SK-N-SH (cell line): ENCODE results near the gene MTAP. TPM values are rescaled to one million over a fixed set of nuclear protein-coding genes. Genes with fewer than 3 reads are reported as not detected.

Experiments used
- CTCF ChIA-PET: fragments of 300-600, 350-600 bp; formaldehyde crosslinking; extraction: SDS; loops from one replicate; lab custom pipeline; 2021; lab: Yijun Ruan, JAX
- POLR2A ChIA-PET: fragments of 350-600 bp; sonication (Branson Sonifier 250); formaldehyde crosslinking; extraction: SDS; loops from one replicate; lab custom pipeline; 2020; ENCODE audit warnings: antibody characterized with exemption, inconsistent platforms; lab: Yijun Ruan, JAX
- DNase-seq: peaks from one replicate; pipeline ENCODE4 v3.0.0; 2012
- H2AFZ ChIP-seq: fragments of 200-600 bp; sonication (generic); 2 replicates; pipeline ENCODE4 v1.8.1; 2016; ENCODE audit warnings: antibody characterized with exemption, mild to moderate bottlenecking, low read depth
- H3F3A ChIP-seq: fragments of 200-600 bp; sonication (generic); replicated peaks from 2 replicates; pipeline ENCODE3; 2016; ENCODE audit warnings: antibody characterized with exemption, mild to moderate bottlenecking; ENCODE audit not compliant: insufficient read depth
- H3K27ac ChIP-seq, 2 experiments: fragments of 200-500 bp in 1 of 2; fragments of 200-600 bp in 1 of 2; sonication (Bioruptor generic) in 1 of 2; sonication (generic), shearing (Covaris generic) in 1 of 2; 2 replicates each; pipeline versions ENCODE4 v1.5.1 to v1.6.1; 2014 to 2016; ENCODE audit warnings: low read depth in 2 of 2, inconsistent platforms in 1 of 2, low read length in 1 of 2, mild to moderate bottlenecking in 1 of 2, mixed read lengths in 1 of 2
- H3K27me3 ChIP-seq: fragments of 200-600 bp; sonication (generic), shearing (Covaris generic); 2 replicates; pipeline ENCODE4 v1.6.1; 2016; ENCODE audit warnings: mixed run types; ENCODE audit not compliant: insufficient read depth
- H3K36me3 ChIP-seq, 2 experiments: fragments of 200-500 bp in 1 of 2; fragments of 200-600 bp in 1 of 2; sonication (Bioruptor generic) in 1 of 2; sonication (generic) in 1 of 2; replicated peaks in 1 of 2; 2 replicates each; pipeline versions ENCODE3 to v1.5.1; 2014 to 2016; ENCODE audit warnings: low read length in 1 of 2, mild to moderate bottlenecking in 1 of 2; ENCODE audit not compliant: insufficient read depth in 2 of 2, control insufficient read depth in 1 of 2
- H3K4me1 ChIP-seq, 2 experiments: fragments of 200-500 bp in 1 of 2; fragments of 200-600 bp in 1 of 2; sonication (Bioruptor generic) in 1 of 2; sonication (generic), shearing (Covaris generic) in 1 of 2; 2 replicates each; pipeline versions ENCODE4 v1.5.1 to v1.6.1; 2014 to 2016; ENCODE audit warnings: low read depth in 1 of 2, low read length in 1 of 2, mixed run types in 1 of 2; ENCODE audit not compliant: insufficient read depth in 2 of 2, control insufficient read depth in 1 of 2
- H3K4me2 ChIP-seq: fragments of 200-600 bp; sonication (generic), shearing (Covaris generic); 2 replicates; pipeline ENCODE4 v1.6.1; 2017; ENCODE audit warnings: mixed run types
- H3K4me3 ChIP-seq, 2 experiments: fragments of 200-500 bp in 1 of 2; fragments of 200-600 bp in 1 of 2; sonication (Bioruptor generic) in 1 of 2; sonication (generic), shearing (Covaris generic) in 1 of 2; 2 replicates each; pipeline versions ENCODE4 v1.5.1 to v1.8.1; 2014 to 2016; ENCODE audit warnings: low read depth in 2 of 2, inconsistent platforms in 1 of 2, low read length in 1 of 2, mild to moderate bottlenecking in 1 of 2, mixed read lengths in 1 of 2, moderate library complexity in 1 of 2
- H3K79me2 ChIP-seq: fragments of 200-600 bp; sonication (generic); 2 replicates; pipeline ENCODE4 v1.8.1; 2017; ENCODE audit warnings: mild to moderate bottlenecking; ENCODE audit not compliant: insufficient read depth
- H3K9ac ChIP-seq: fragments of 200-600 bp; sonication (generic); 2 replicates; pipeline ENCODE4 v1.6.1; 2017; ENCODE audit warnings: mixed run types
- H3K9me2 ChIP-seq: fragments of 200-600 bp; sonication (generic); 2 replicates; pipeline ENCODE4 v1.6.1; 2017; ENCODE audit warnings: mixed run types
- H3K9me3 ChIP-seq: fragments of 200-600 bp; sonication (generic); 2 replicates; pipeline ENCODE4 v1.6.1; 2017; ENCODE audit warnings: mixed run types, mild to moderate bottlenecking, moderate library complexity
- H4K20me1 ChIP-seq: fragments of 200-600 bp; sonication (generic); 2 replicates; pipeline ENCODE4 v1.6.1; 2017; ENCODE audit warnings: mild to moderate bottlenecking, mixed run types; ENCODE audit not compliant: insufficient read depth
- ELF1 ChIP-seq: IDR thresholded peaks from 2 replicates; pipeline ENCODE4 v1.4.0; 2012
- EZH2phosphoT487 ChIP-seq: fragments of 200-600 bp; sonication (generic); IDR thresholded peaks from 2 replicates; pipeline ENCODE4 v1.6.1; 2017; ENCODE audit warnings: low read depth, mixed run types, mild to moderate bottlenecking, antibody characterized with exemption, moderate library complexity, borderline replicate concordance
- FOXJ3 ChIP-seq: sonication (generic); formaldehyde crosslinking; IDR thresholded peaks from 2 replicates; pipeline ENCODE4 v1.5.1; 2020; ENCODE audit warnings: mild to moderate bottlenecking, missing genetic modification reagents
- FOXM1 ChIP-seq: IDR thresholded peaks from 2 replicates; pipeline ENCODE4 v1.4.0; 2012; ENCODE audit warnings: low read depth, mild to moderate bottlenecking
- GABPA ChIP-seq: IDR thresholded peaks from 2 replicates; pipeline ENCODE4 v1.4.0; 2012; ENCODE audit warnings: low read depth, mild to moderate bottlenecking
- GATA2 ChIP-seq: sonication (generic); formaldehyde crosslinking; IDR thresholded peaks from 2 replicates; pipeline ENCODE4 v1.5.0; 2020; ENCODE audit warnings: mild to moderate bottlenecking, missing genetic modification reagents
- JUND ChIP-seq: IDR thresholded peaks from 2 replicates; pipeline ENCODE4 v1.4.0; 2012
- MAX ChIP-seq: IDR thresholded peaks from 2 replicates; pipeline ENCODE4 v1.4.0; 2012; ENCODE audit warnings: low read depth
- PBX3 ChIP-seq: IDR thresholded peaks from 2 replicates; pipeline ENCODE4; 2012
- POLR2AphosphoS5 ChIP-seq: IDR thresholded peaks from 2 replicates; pipeline ENCODE4 v1.6.1; 2012; ENCODE audit warnings: low read depth, low read length
- RAD21 ChIP-seq: IDR thresholded peaks from 2 replicates; pipeline ENCODE4 v1.6.1; 2012; ENCODE audit warnings: mild to moderate bottlenecking, low read length
- RFX5 ChIP-seq: IDR thresholded peaks from 2 replicates; pipeline ENCODE4 v1.6.1; 2012; ENCODE audit warnings: mild to moderate bottlenecking, improper control_type of control experiment, low read length
- RXRA ChIP-seq: IDR thresholded peaks from 2 replicates; pipeline ENCODE4 v1.4.0; 2012; ENCODE audit warnings: low read depth, mild to moderate bottlenecking, borderline replicate concordance
- SIN3A ChIP-seq: IDR thresholded peaks from 2 replicates; pipeline ENCODE4 v1.6.1; 2012; ENCODE audit warnings: low read depth, mild to moderate bottlenecking, low read length, moderate library complexity, borderline replicate concordance
- SMC3 ChIP-seq: IDR thresholded peaks from 2 replicates; pipeline ENCODE4 v1.6.1; 2012; ENCODE audit warnings: low read depth, low read length, improper control_type of control experiment
- TAF1 ChIP-seq: IDR thresholded peaks from 2 replicates; pipeline ENCODE4 v1.6.1; 2012; ENCODE audit warnings: low read depth, mild to moderate bottlenecking, low read length, moderate library complexity, borderline replicate concordance
- USF1 ChIP-seq: IDR thresholded peaks from 2 replicates; pipeline ENCODE4 v1.4.0; 2012; ENCODE audit warnings: low read depth, borderline replicate concordance
- YY1 ChIP-seq: IDR thresholded peaks from 2 replicates; pipeline ENCODE4 v1.4.0; 2012; ENCODE audit warnings: low read depth, mild to moderate bottlenecking
- WGBS: methylation state at CpG from one replicate; pipeline ENCODE4 v1.1.6; 2017; ENCODE audit warnings: low lambda C conversion rate; 5-methylcytosine and 5-hydroxymethylcytosine counted together
- polyA plus RNA-seq, 3 experiments: library from polyadenylated mRNA; depleted of rRNA; stranded (reverse); fragments of >200 nt; gene quantifications; 2 replicates each; pipeline ENCODE4 v1.2.3, GENCODE V29; 2012

The MTAP gene
- polyA plus RNA-seq, 1 of the 3 experiments (the other 2 are of a cell fraction) = 9.8 TPM

- Histone ChIP-seq H3K9ac (no peak overlapping the region), H3K9me3 (no peaks in the 10 kb centered on the region), H4K20me1 (no peaks in the 10 kb centered on the region), H3K4me2 (no peak overlapping the region), H3K4me1 (no peaks in the 10 kb centered on the region; a peak in 1 of 4 replicates), H3K27ac (no peak overlapping the region), H3K79me2 (no peaks in the 10 kb centered on the region), H3F3A (no peaks in the 10 kb centered on the region), H3K9me2 (no peaks in the 10 kb centered on the region), H3K36me3 (no peaks in the 10 kb centered on the region), H3K4me3 (no peak overlapping the region), H3K27me3 (peaks cover 11% of the 10 kb centered on the region; the same call in 1 of the 2 replicates)
- no peak for DNase-seq
- 96% methylated on average over 1 of the region's 1 CpG for WGBS
- ChIA-PET CTCF (interaction anchor here (1.0 to 2.5 kb wide), 3 partner anchors 12 to 184 kb away, joined by 3 to 15 read pairs (median 3); partner anchors contain the start of gene CDKN2B), POLR2A (no interaction called here)
- TF ChIP-seq MAX (no peak), RFX5 (no peak), RAD21 (no peak), TAF1 (no peak), RXRA (no peak), FOXJ3 (CRISPR knock-in tag) (no peak), USF1 (no peak), POLR2AphosphoS5 (no peak), EZH2phosphoT487 (no peak)
- TF ChIP-seq, all 33 proteins: peak for 0
- no peak overlapping the region for H2AFZ ChIP-seq
These were observed 180.6 kb downstream of the MTAP start for GRCh38 chr9:21982861-21983560.

GRCh38 chr9:21983561-21983935, 181.1 kb downstream of the MTAP start:
- ChIA-PET CTCF (interaction anchor here (1.0 to 2.5 kb wide), 2 partner anchors 12 to 25 kb away, joined by 3 to 15 read pairs; partner anchors contain the start of gene CDKN2B), POLR2A (no interaction called here)
- no peak for DNase-seq
- H3K9ac ChIP-seq = no peak overlapping the region
- no peaks in the 10 kb centered on the region for H3K9me3 ChIP-seq
- peaks cover 11% of the 10 kb centered on the region; the same call in 1 of the 2 replicates for H3K27me3 ChIP-seq
- H2AFZ ChIP-seq = no peak overlapping the region
- no peaks in the 10 kb centered on the region; a peak in 1 of 4 replicates for H3K4me1 ChIP-seq
- H4K20me1 ChIP-seq = no peaks in the 10 kb centered on the region
- H3K4me3 ChIP-seq = no peak overlapping the region
- 47% methylated on average over 1 of the region's 1 CpG for WGBS
- H3K79me2 ChIP-seq = no peaks in the 10 kb centered on the region
- no peak for TF ChIP-seq RFX5
- no peak overlapping the region for H3K27ac ChIP-seq
- no peaks in the 10 kb centered on the region for H3K9me2 ChIP-seq
- H3K36me3 ChIP-seq = no peaks in the 10 kb centered on the region
- no peaks in the 10 kb centered on the region for H3F3A ChIP-seq
- H3K4me2 ChIP-seq = no peak overlapping the region

GRCh38 chr9:21984101-21984500, 181.7 kb downstream of the MTAP start:
- Histone ChIP-seq H3K4me1 (no peaks in the 10 kb centered on the region; a peak in 1 of 4 replicates), H3K9me3 (no peaks in the 10 kb centered on the region), H3F3A (no peaks in the 10 kb centered on the region), H4K20me1 (no peaks in the 10 kb centered on the region), H2AFZ (no peak overlapping the region), H3K27me3 (peaks cover 6% of the 10 kb centered on the region; the same call in 1 of the 2 replicates), H3K4me3 (no peak overlapping the region), H3K9ac (no peak overlapping the region), H3K4me2 (no peak overlapping the region), H3K9me2 (no peaks in the 10 kb centered on the region), H3K36me3 (no peaks in the 10 kb centered on the region), H3K27ac (no peak overlapping the region), H3K79me2 (no peaks in the 10 kb centered on the region)
- ChIA-PET CTCF (interaction anchor here (2.5 kb wide), 1 partner anchor 24 kb away, joined by 15 read pairs; the partner anchor contains the start of gene CDKN2B), POLR2A (no interaction called here)
- DNase-seq = no peak
- TF ChIP-seq GABPA (no peak), POLR2AphosphoS5 (no peak), TAF1 (no peak), FOXJ3 (CRISPR knock-in tag) (no peak), RXRA (no peak), RFX5 (no peak), EZH2phosphoT487 (no peak), JUND (no peak), SMC3 (no peak), SIN3A (no peak), ELF1 (no peak), YY1 (no peak), PBX3 (no peak), GATA2 (CRISPR knock-in tag) (no peak), FOXM1 (no peak)
